GM18526 (cell line): ENCODE data around the gene CFAP54.

Source experiments
- POLR2A ChIP-seq: IDR thresholded peaks from 3 replicates; pipeline ENCODE4 v1.6.1; 2011; ENCODE audit not compliant: insufficient read length; ENCODE audit errors: extremely low read depth

The CFAP54 gene

GRCh38 chr12:96520767-96521166 is 31.4 kb downstream of the CFAP54 start:
- TF ChIP-seq POLR2A: no peak

- no peak for TF ChIP-seq POLR2A
Observed at GRCh38 chr12:96521895-96522682, 32.7 kb downstream of the CFAP54 start.

GRCh38 chr12:96522690-96523089 is 33.3 kb downstream of the CFAP54 start:
- TF ChIP-seq POLR2A: no peak

GRCh38 chr12:96526110-96526509 is 36.7 kb downstream of the CFAP54 start:
- no peak for TF ChIP-seq POLR2A

GRCh38 chr12:96529912-96530311 is 40.5 kb downstream of the CFAP54 start:
- TF ChIP-seq POLR2A: no peak

- TF ChIP-seq POLR2A: no peak
Observed at GRCh38 chr12:96534339-96534738, 45.0 kb downstream of the CFAP54 start.

GRCh38 chr12:96548384-96548783 is 59.0 kb downstream of the CFAP54 start:
- TF ChIP-seq POLR2A: no peak

GRCh38 chr12:96549341-96549740 is 60.0 kb downstream of the CFAP54 start:
- no peak for TF ChIP-seq POLR2A

- no peak for TF ChIP-seq POLR2A
Observed at GRCh38 chr12:96570579-96570978, 81.2 kb downstream of the CFAP54 start.

GRCh38 chr12:96571101-96571862 is 81.9 kb downstream of the CFAP54 start:
- TF ChIP-seq POLR2A: no peak

GRCh38 chr12:96578526-96579125 is 89.2 kb downstream of the CFAP54 start:
- TF ChIP-seq POLR2A: no peak

GRCh38 chr12:96585977-96586376 is 96.6 kb downstream of the CFAP54 start:
- TF ChIP-seq POLR2A: no peak

- TF ChIP-seq POLR2A: no peak
Observed at GRCh38 chr12:96587691-96588090, 98.3 kb downstream of the CFAP54 start.

- TF ChIP-seq POLR2A: no peak
Observed at GRCh38 chr12:96590970-96591369, 101.6 kb downstream of the CFAP54 start.

- TF ChIP-seq POLR2A: no peak
Observed at GRCh38 chr12:96605684-96606083, 116.3 kb downstream of the CFAP54 start.

- no peak for TF ChIP-seq POLR2A
Observed at GRCh38 chr12:96606134-96606533, 116.8 kb downstream of the CFAP54 start.
